Glutamatergic neuron (in vitro differentiated cells): Measurements from ENCODE around the gene ADARB2. TPM values are rescaled to one million over a fixed set of nuclear protein-coding genes. Genes with fewer than 3 reads are reported as not detected.

ENCODE experiments used
- DNase-seq: peaks from one replicate; pipeline ENCODE4 v3.0.0; 2022
- H3K27ac Mint-ChIP-seq: one replicate; pipeline ENCODE4 v1.8.0; 2020; ENCODE audit warnings: mild to moderate bottlenecking, mixed read lengths, inconsistent platforms; ENCODE audit not compliant: unreplicated experiment
- H3K27me3 Mint-ChIP-seq: one replicate; pipeline ENCODE4 v1.8.0; 2020; ENCODE audit warnings: mild to moderate bottlenecking, moderate library complexity, mixed read lengths, inconsistent platforms; ENCODE audit not compliant: unreplicated experiment
- H3K36me3 Mint-ChIP-seq: one replicate; pipeline ENCODE4 v1.8.0; 2020; ENCODE audit warnings: mild to moderate bottlenecking, mixed read lengths, inconsistent platforms; ENCODE audit not compliant: unreplicated experiment
- H3K4me1 Mint-ChIP-seq: one replicate; pipeline ENCODE4 v1.8.0; 2020; ENCODE audit warnings: mild to moderate bottlenecking, low read depth, mixed read lengths, inconsistent platforms; ENCODE audit not compliant: unreplicated experiment
- H3K4me3 Mint-ChIP-seq: one replicate; pipeline ENCODE4 v1.8.0; 2020; ENCODE audit warnings: mild to moderate bottlenecking, mixed read lengths, inconsistent platforms; ENCODE audit not compliant: unreplicated experiment
- H3K9me3 Mint-ChIP-seq: one replicate; pipeline ENCODE4 v1.8.0; 2020; ENCODE audit warnings: mild to moderate bottlenecking, moderate library complexity, mixed read lengths, inconsistent platforms; ENCODE audit not compliant: unreplicated experiment
- CTCF ChIP-seq: fragments of 200-600 bp; sonication (generic); IDR thresholded peaks from one replicate; pipeline ENCODE4 v1.5.0; 2021; ENCODE audit not compliant: partially characterized antibody, unreplicated experiment
- total RNA-seq: library from RNA; stranded (reverse); fragmentation: NEBNext Ultra II Directional; extraction: Animal tissue kit (Norgen Biotek cat#: 25700); gene quantifications from one replicate; pipeline ENCODE4 v1.2.1, GENCODE V29; 2021; ENCODE audit not compliant: unreplicated experiment

ADARB2 gene
- total RNA-seq, 1 donor from 2014 or later = 20.6 TPM

- H3K27ac Mint-ChIP-seq = peak overlapping the region; percentile 95
- H3K9me3 Mint-ChIP-seq = peaks cover 23% of the 10 kb centered on the region
- peaks cover 76% of the 10 kb centered on the region for H3K4me1 Mint-ChIP-seq
- peak; percentile 57 for DNase-seq
- H3K4me3 Mint-ChIP-seq = peak overlapping the region; percentile 65
- H3K27me3 Mint-ChIP-seq = peaks cover 7% of the 10 kb centered on the region
- no peak for TF ChIP-seq CTCF
- peaks cover 2% of the 10 kb centered on the region for H3K36me3 Mint-ChIP-seq
Observed at GRCh38 chr10:1293636-1294435, 443.5 kb downstream of the ADARB2 start.

GRCh38 chr10:1293157-1293556 lies 444.2 kb downstream of the ADARB2 start:
- no peak for DNase-seq
- peak overlapping the region; percentile 65 for H3K4me3 Mint-ChIP-seq
- H3K4me1 Mint-ChIP-seq = peaks cover 76% of the 10 kb centered on the region
- H3K36me3 Mint-ChIP-seq = no peaks in the 10 kb centered on the region
- peak overlapping the region; percentile 95 for H3K27ac Mint-ChIP-seq
- peaks cover 7% of the 10 kb centered on the region for H3K27me3 Mint-ChIP-seq
- H3K9me3 Mint-ChIP-seq = peaks cover 20% of the 10 kb centered on the region
- TF ChIP-seq CTCF = no peak

- H3K4me3 Mint-ChIP-seq = peak overlapping the region; percentile 59
- H3K36me3 Mint-ChIP-seq = no peaks in the 10 kb centered on the region
- H3K4me1 Mint-ChIP-seq = peaks cover 78% of the 10 kb centered on the region
- TF ChIP-seq CTCF = no peak
- peaks cover 20% of the 10 kb centered on the region for H3K9me3 Mint-ChIP-seq
- no peak for DNase-seq
- H3K27ac Mint-ChIP-seq = peak overlapping the region; percentile 95
- peaks cover 7% of the 10 kb centered on the region for H3K27me3 Mint-ChIP-seq
Observed at GRCh38 chr10:1292611-1293031, 444.7 kb downstream of the ADARB2 start.

GRCh38 chr10:1291178-1292090 lies 445.9 kb downstream of the ADARB2 start:
- Mint-ChIP-seq H3K4me3 (no peak overlapping the region), H3K9me3 (peaks cover 22% of the 10 kb centered on the region), H3K36me3 (no peaks in the 10 kb centered on the region), H3K27ac (peak overlapping the region; percentile 95), H3K27me3 (peaks cover 7% of the 10 kb centered on the region), H3K4me1 (peaks cover 69% of the 10 kb centered on the region)
- TF ChIP-seq CTCF = no peak
- DNase-seq = peak; percentile 13

- peaks cover 7% of the 10 kb centered on the region for H3K27me3 Mint-ChIP-seq
- H3K4me1 Mint-ChIP-seq = peaks cover 60% of the 10 kb centered on the region
- no peak for TF ChIP-seq CTCF
Observed at GRCh38 chr10:1290071-1290471, 447.3 kb downstream of the ADARB2 start.

More at GRCh38 chr10:1290071-1290471, 447.3 kb downstream of the ADARB2 start:
- Mint-ChIP-seq H3K9me3 (peaks cover 14% of the 10 kb centered on the region), H3K36me3 (no peaks in the 10 kb centered on the region), H3K4me3 (no peak overlapping the region), H3K27ac (peak overlapping the region; percentile 38)
- DNase-seq = no peak
